Natural killer cell (primary cell): Measurements from ENCODE around the gene SYNGR1. TPM values are rescaled to one million over a fixed set of nuclear protein-coding genes. Genes with fewer than 3 reads are reported as not detected.
A peak's percentile ranks its signal among the peaks of the same experiment; 100 is the strongest.

Experiments used
- ATAC-seq, 3 donors: fragments of 150-1000 bp in 2 of 3; fragments of 200-7000 bp in 1 of 3; cut with Tn5 transposase; 1 replicate in 1 of 3; 2 replicates in 2 of 3; pipeline ENCODE4 v1.10.0; 2021; ENCODE audit warnings: mild to moderate bottlenecking in 2 of 3, moderate library complexity in 2 of 3
- DNase-seq, 2 donors: peaks; one replicate each; pipeline versions ENCODE4 v3.0.0 to v3.0.0-alpha.2; 2013 to 2021; ENCODE audit warnings: mixed read lengths in 1 of 2
- H3K27ac ChIP-seq: one replicate; pipeline ENCODE4 v1.5.1; 2013; ENCODE audit warnings: mild to moderate bottlenecking, low read length
- H3K27me3 ChIP-seq: one replicate; pipeline ENCODE4 v1.6.1; 2013; ENCODE audit warnings: low read length; ENCODE audit not compliant: control insufficient read depth, insufficient read depth
- H3K36me3 ChIP-seq: one replicate; pipeline ENCODE4 v1.6.1; 2013; ENCODE audit warnings: low read length; ENCODE audit not compliant: control insufficient read depth, insufficient read depth
- H3K4me1 ChIP-seq: one replicate; pipeline ENCODE4 v1.6.1; 2013; ENCODE audit warnings: low read length; ENCODE audit not compliant: control insufficient read depth, insufficient read depth
- H3K4me3 ChIP-seq: one replicate; pipeline ENCODE4 v1.5.1; 2013; ENCODE audit warnings: low read length
- H3K9me3 ChIP-seq: one replicate; pipeline ENCODE4 v1.6.1; 2013; ENCODE audit warnings: low read length; ENCODE audit not compliant: control insufficient read depth, insufficient read depth
- H3K27ac Mint-ChIP-seq, 2 donors: one replicate each; pipeline ENCODE4 v1.8.0; 2022; ENCODE audit warnings: mild to moderate bottlenecking in 2 of 2, mixed read lengths in 2 of 2, moderate library complexity in 1 of 2
- H3K27me3 Mint-ChIP-seq, 2 donors: one replicate each; pipeline ENCODE4 v1.8.0; 2022; ENCODE audit warnings: low read depth in 2 of 2, mixed read lengths in 2 of 2
- H3K36me3 Mint-ChIP-seq: one replicate; pipeline ENCODE4 v1.8.0; 2022; ENCODE audit warnings: mixed read lengths
- H3K4me1 Mint-ChIP-seq, 2 donors: one replicate each; pipeline ENCODE4 v1.8.0; 2022; ENCODE audit warnings: mixed read lengths in 2 of 2
- H3K4me3 Mint-ChIP-seq: one replicate; pipeline ENCODE4 v1.8.0; 2022; ENCODE audit warnings: mild to moderate bottlenecking, moderate library complexity, mixed read lengths
- H3K9me3 Mint-ChIP-seq, 2 donors: one replicate each; pipeline ENCODE4 v1.8.0; 2022; ENCODE audit warnings: mixed read lengths in 2 of 2
- WGBS: methylation state at CpG from one replicate; pipeline ENCODE4 v1.1.7; 2013; ENCODE audit warnings: missing lambda C conversion rate; ENCODE audit not compliant: insufficient coverage; 5-methylcytosine and 5-hydroxymethylcytosine counted together
- intact Hi-C: fragments of 100-400 bp; cut with micrococcal nuclease; formaldehyde crosslinking; loops from one replicate; pipeline ENCODE4 v1.14.2; 2022
- total RNA-seq, 4 donors: library from RNA; stranded (reverse); fragments of 120-200 nt in 1 of 4; gene quantifications; one replicate each; pipeline versions ENCODE4 v1.2.3 to v1.2.4, GENCODE V29; 2013 to 2022
- TF ChIP-seq, protein P1 (sequence below): fragments of 200-600 bp; IDR thresholded peaks from one replicate; pipeline ENCODE4 v1.8.0; 2022; ENCODE audit warnings: antibody characterized with exemption

SYNGR1 gene
- total RNA-seq, 3 donors from 2014 or later (not counting 1 experiment from before 2014, with no cell fraction given), result 30.3 to 35.7 (median 31.3) TPM

DNA sequence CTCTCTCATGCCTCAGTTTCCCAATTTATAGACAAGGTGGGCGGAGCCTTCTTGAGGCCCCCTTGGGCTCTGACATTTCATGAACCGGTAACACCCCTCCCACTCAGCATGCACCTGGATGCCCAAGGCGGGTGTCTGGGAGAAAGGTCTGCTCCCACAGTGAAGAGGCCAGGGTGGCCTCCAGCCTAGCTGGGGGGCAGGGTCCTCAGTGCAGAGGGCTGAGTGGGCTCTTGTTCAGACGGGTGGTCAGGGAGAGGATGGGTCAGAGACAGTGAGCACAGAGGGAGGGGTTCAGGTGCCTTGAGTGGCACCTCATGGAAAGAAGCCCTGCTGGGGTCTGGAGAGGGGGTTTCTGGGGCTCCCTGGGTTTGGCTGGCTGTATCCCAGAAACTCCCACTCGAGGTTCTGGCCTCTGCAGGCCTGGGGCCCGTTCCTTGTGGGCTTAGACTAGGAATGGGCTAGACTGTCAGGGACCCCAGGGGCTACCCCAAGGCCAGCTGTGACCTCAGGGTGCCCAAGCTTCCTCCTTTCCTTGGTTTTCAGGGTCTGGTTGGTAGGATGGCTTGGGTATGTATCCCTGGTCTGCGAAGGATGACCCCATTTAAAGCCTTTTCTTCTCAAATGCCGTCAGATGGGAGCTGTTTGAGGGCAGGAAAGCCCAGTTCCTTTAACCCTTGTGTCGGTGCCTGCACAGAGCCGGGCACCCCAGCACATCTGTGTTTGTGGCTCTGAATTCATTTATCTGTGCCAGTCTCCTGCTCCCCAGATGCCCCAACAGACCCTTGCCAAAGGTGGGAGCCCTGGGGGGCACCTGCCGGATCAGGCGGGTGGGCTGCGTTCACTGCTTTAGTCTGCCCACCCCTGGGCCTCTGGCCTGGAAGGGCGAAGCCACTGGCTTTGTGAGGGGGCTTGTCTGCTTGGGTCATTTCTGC is 1.2 kb downstream of the SYNGR1 start:
- 48% methylated on average over 14 of the region's 14 CpGs for WGBS
- Histone ChIP-seq H3K27ac (peak overlapping the region; percentile 75), H3K4me3 (peak overlapping the region; percentile 55), H3K4me1 (peaks cover 62% of the 10 kb centered on the region), H3K9me3 (no peaks in the 10 kb centered on the region), H3K27me3 (peaks cover 7% of the 10 kb centered on the region), H3K36me3 (no peaks in the 10 kb centered on the region)
- intact Hi-C loops, result no loop called here
- Mint-ChIP-seq H3K4me1 (peaks cover 14 to 30% of the 10 kb centered on the region in 2 donors), H3K4me3 (peak overlapping the region; percentile 80), H3K27ac (peak overlapping the region; percentile 83 to 86), H3K27me3 (peaks cover 0 to 6% of the 10 kb centered on the region in 2 donors), H3K36me3 (no peaks in the 10 kb centered on the region), H3K9me3 (no peaks in the 10 kb centered on the region)
- no peak for ATAC-seq
- DNase-seq, result peak in 1 of 2 donors; percentile 15
- TF ChIP-seq, protein P1, sequence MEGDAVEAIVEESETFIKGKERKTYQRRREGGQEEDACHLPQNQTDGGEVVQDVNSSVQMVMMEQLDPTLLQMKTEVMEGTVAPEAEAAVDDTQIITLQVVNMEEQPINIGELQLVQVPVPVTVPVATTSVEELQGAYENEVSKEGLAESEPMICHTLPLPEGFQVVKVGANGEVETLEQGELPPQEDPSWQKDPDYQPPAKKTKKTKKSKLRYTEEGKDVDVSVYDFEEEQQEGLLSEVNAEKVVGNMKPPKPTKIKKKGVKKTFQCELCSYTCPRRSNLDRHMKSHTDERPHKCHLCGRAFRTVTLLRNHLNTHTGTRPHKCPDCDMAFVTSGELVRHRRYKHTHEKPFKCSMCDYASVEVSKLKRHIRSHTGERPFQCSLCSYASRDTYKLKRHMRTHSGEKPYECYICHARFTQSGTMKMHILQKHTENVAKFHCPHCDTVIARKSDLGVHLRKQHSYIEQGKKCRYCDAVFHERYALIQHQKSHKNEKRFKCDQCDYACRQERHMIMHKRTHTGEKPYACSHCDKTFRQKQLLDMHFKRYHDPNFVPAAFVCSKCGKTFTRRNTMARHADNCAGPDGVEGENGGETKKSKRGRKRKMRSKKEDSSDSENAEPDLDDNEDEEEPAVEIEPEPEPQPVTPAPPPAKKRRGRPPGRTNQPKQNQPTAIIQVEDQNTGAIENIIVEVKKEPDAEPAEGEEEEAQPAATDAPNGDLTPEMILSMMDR, result no peak

- peak in 2 of 3 donors; percentile 35 to 55 for ATAC-seq
- intact Hi-C loops, result no loop called here
- DNase-seq, result peak; percentile 35 to 46
- no peaks in the 10 kb centered on the region for H3K9me3 ChIP-seq
- 23% methylated on average over 8 of the region's 8 CpGs for WGBS
- H3K27me3 Mint-ChIP-seq, result peaks cover 0 to 3% of the 10 kb centered on the region in 2 donors
- H3K9me3 Mint-ChIP-seq, result no peaks in the 10 kb centered on the region
- H3K27ac Mint-ChIP-seq, result peak overlapping the region; percentile 83 to 86
- peaks cover 62% of the 10 kb centered on the region for H3K4me1 ChIP-seq
- peak overlapping the region; percentile 77 for H3K4me3 Mint-ChIP-seq
- H3K4me1 Mint-ChIP-seq, result peaks cover 14 to 34% of the 10 kb centered on the region in 2 donors
- peak overlapping the region; percentile 75 for H3K27ac ChIP-seq
- H3K27me3 ChIP-seq, result peaks cover 7% of the 10 kb centered on the region
- no peaks in the 10 kb centered on the region for H3K36me3 ChIP-seq
- H3K36me3 Mint-ChIP-seq, result no peaks in the 10 kb centered on the region
- TF ChIP-seq, protein P1, result no peak
- H3K4me3 ChIP-seq, result no peak overlapping the region
Observed at GRCh38 chr22:39351689-39352214, 2.0 kb downstream of the SYNGR1 start.

- Histone ChIP-seq H3K36me3 (no peaks in the 10 kb centered on the region), H3K4me1 (peaks cover 62% of the 10 kb centered on the region), H3K27ac (peak overlapping the region; percentile 75), H3K27me3 (peaks cover 7% of the 10 kb centered on the region), H3K9me3 (no peaks in the 10 kb centered on the region), H3K4me3 (no peak overlapping the region)
- TF ChIP-seq, protein P1, result no peak
- DNase-seq (peak in 1 of 2 donors; percentile 31), ATAC-seq (peak; percentile 22 to 37 (median 37))
- peaks cover 14 to 34% of the 10 kb centered on the region in 2 donors for H3K4me1 Mint-ChIP-seq
- H3K27ac Mint-ChIP-seq, result peak overlapping the region; percentile 83 to 86
- H3K27me3 Mint-ChIP-seq, result peaks cover 0 to 3% of the 10 kb centered on the region in 2 donors
- H3K4me3 Mint-ChIP-seq, result peak overlapping the region; percentile 77
- H3K9me3 Mint-ChIP-seq, result no peaks in the 10 kb centered on the region
- WGBS, result 61% methylated on average over 7 of the region's 7 CpGs
- intact Hi-C loops, result no loop called here
- H3K36me3 Mint-ChIP-seq, result no peaks in the 10 kb centered on the region
Observed at GRCh38 chr22:39352306-39352891, 2.6 kb downstream of the SYNGR1 start.
